Activated B cell treated with CpG ODN at 0.5 μM for 24 hours (primary cell): ENCODE measurements around the gene TFB1M. TPM values are rescaled to one million over a fixed set of nuclear protein-coding genes. Genes with fewer than 3 reads are reported as not detected.
"Not testable (repeated sequence)": the region's sequence is repeated elsewhere in the genome, so short reads cannot be mapped to it uniquely, and the experiment has no call there.

ENCODE experiments used
- ATAC-seq: fragments of 200-7000 bp; cut with Tn5 transposase; one replicate; pipeline ENCODE4 v1.10.0; 2021; ENCODE audit warnings: low read depth, mild to moderate bottlenecking, moderate library complexity
- CTCF ChIA-PET: fragments of 350-600 bp; sonication (Branson Sonifier 250); formaldehyde crosslinking; loops from one replicate; lab custom pipeline; 2021; ENCODE audit warnings: antibody characterized with exemption; lab: Charles Lee
- POLR2A ChIA-PET: fragments of 350-600 bp; sonication (Branson Sonifier 250); formaldehyde crosslinking; loops from one replicate; lab custom pipeline; 2021; ENCODE audit warnings: antibody characterized with exemption; lab: Charles Lee
- DNase-seq: peaks from one replicate; pipeline ENCODE4 v3.0.0; 2022
- H3K27ac Mint-ChIP-seq: one replicate; pipeline ENCODE4 v1.8.0; 2020; ENCODE audit warnings: mixed read lengths
- H3K27me3 Mint-ChIP-seq: one replicate; pipeline ENCODE4 v1.8.0; 2021; ENCODE audit warnings: mixed read lengths
- H3K36me3 Mint-ChIP-seq: one replicate; pipeline ENCODE4 v1.8.0; 2021; ENCODE audit warnings: low read depth, mixed read lengths
- H3K4me1 Mint-ChIP-seq: one replicate; pipeline ENCODE4 v1.8.0; 2021; ENCODE audit warnings: mixed read lengths
- H3K4me3 Mint-ChIP-seq: one replicate; pipeline ENCODE4 v1.8.0; 2020; ENCODE audit warnings: mild to moderate bottlenecking, mixed read lengths
- H3K9me3 Mint-ChIP-seq: one replicate; pipeline ENCODE4 v1.8.0; 2020; ENCODE audit warnings: mixed read lengths
- CTCF ChIP-seq: fragments of 200-600 bp; IDR thresholded peaks from one replicate; pipeline ENCODE4 v1.8.0; 2022; ENCODE audit warnings: antibody characterized with exemption, mild to moderate bottlenecking
- intact Hi-C: fragments of 100-400 bp; cut with micrococcal nuclease; formaldehyde crosslinking; loops from one replicate; pipeline ENCODE4 v1.15.1; 2024
- total RNA-seq: library from RNA; stranded (reverse); gene quantifications from 2 replicates; pipeline ENCODE4 v1.2.3, GENCODE V29; 2022

TFB1M gene
- total RNA-seq = 35.2 and 41.5 TPM in 2 replicates

- TF ChIP-seq CTCF = no peak
- ATAC-seq (peak; percentile 94), DNase-seq (peak; percentile 90)
- H3K9me3 Mint-ChIP-seq = no peaks in the 10 kb centered on the region
- H3K4me3 Mint-ChIP-seq = peak within 1 kb of the TSS; percentile 97
- POLR2A ChIA-PET = interaction anchor here (0.6 to 1.5 kb wide), 7 partner anchors 27 to 1732 kb away, joined by 3 to 6 read pairs (median 3); no protein-coding TSS in a partner anchor
- peak within 1 kb of the TSS; percentile 93 for H3K27ac Mint-ChIP-seq
- intact Hi-C loops = loop anchor here (1.0 to 10.0 kb wide), 9 partner anchors 104 to 1707 kb away; partner anchors contain the start of gene SCAF8
- H3K4me1 Mint-ChIP-seq = peaks cover 28% of the 10 kb centered on the region
- H3K27me3 Mint-ChIP-seq = no peaks in the 10 kb centered on the region
- H3K36me3 Mint-ChIP-seq = peaks cover 41% of the 10 kb centered on the region
- CTCF ChIA-PET = interaction anchor here (1.0 kb wide), 1 partner anchor 15 kb away, joined by 3 read pairs; no protein-coding TSS in a partner anchor
Measured at GRCh38 chr6:155314092-155314772, at the start of gene TFB1M. Gene TFB1M (minus strand): TSS chr6:155314484. CDS start chr6:155314428, 56 bp downstream.

GRCh38 chr6:155364021-155364420, 49.7 kb upstream of the TFB1M start:
- H3K27ac Mint-ChIP-seq, POLR2A ChIA-PET, H3K36me3 Mint-ChIP-seq, DNase-seq, ATAC-seq, H3K27me3 Mint-ChIP-seq, H3K9me3 Mint-ChIP-seq, intact Hi-C loops, H3K4me3 Mint-ChIP-seq, H3K4me1 Mint-ChIP-seq: not testable (repeated sequence)
- CTCF ChIA-PET = interaction anchor here (1.1 kb wide), 1 partner anchor 54 kb away, joined by 5 read pairs; no protein-coding TSS in a partner anchor

GRCh38 chr6:155362968-155363632, 48.8 kb upstream of the TFB1M start:
- H3K4me1 Mint-ChIP-seq, H3K36me3 Mint-ChIP-seq, H3K27ac Mint-ChIP-seq, ATAC-seq, H3K9me3 Mint-ChIP-seq, CTCF ChIA-PET, H3K27me3 Mint-ChIP-seq, intact Hi-C loops, DNase-seq, H3K4me3 Mint-ChIP-seq: not testable (repeated sequence)
- POLR2A ChIA-PET = interaction anchor here (0.6 kb wide), 1 partner anchor 55 kb away, joined by 7 read pairs; no protein-coding TSS in a partner anchor

GRCh38 chr6:155354167-155354566, 39.9 kb upstream of the TFB1M start:
- ATAC-seq = no peak
- TF ChIP-seq CTCF = no peak
- no peak overlapping the region for H3K27ac Mint-ChIP-seq
- POLR2A ChIA-PET = no interaction called here
- peaks cover 13% of the 10 kb centered on the region for H3K9me3 Mint-ChIP-seq
- H3K27me3 Mint-ChIP-seq = peaks cover 2% of the 10 kb centered on the region
- H3K4me1 Mint-ChIP-seq = peaks cover 22% of the 10 kb centered on the region
- no peak for DNase-seq
- H3K36me3 Mint-ChIP-seq = peaks cover 6% of the 10 kb centered on the region
- intact Hi-C loops = no loop called here
- CTCF ChIA-PET = no interaction called here
- no peak overlapping the region for H3K4me3 Mint-ChIP-seq

- no peak overlapping the region for H3K4me3 Mint-ChIP-seq
- intact Hi-C loops = no loop called here
- H3K27me3 Mint-ChIP-seq = peaks cover 2% of the 10 kb centered on the region
- peaks cover 6% of the 10 kb centered on the region for H3K36me3 Mint-ChIP-seq
- no peak for TF ChIP-seq CTCF
- peaks cover 23% of the 10 kb centered on the region for H3K4me1 Mint-ChIP-seq
- H3K27ac Mint-ChIP-seq = no peak overlapping the region
- CTCF ChIA-PET = no interaction called here
- DNase-seq (no peak), ATAC-seq (no peak)
- POLR2A ChIA-PET = no interaction called here
- H3K9me3 Mint-ChIP-seq = peaks cover 19% of the 10 kb centered on the region
Measured at GRCh38 chr6:155352811-155353210, 38.5 kb upstream of the TFB1M start.

GRCh38 chr6:155352130-155352420, 37.8 kb upstream of the TFB1M start:
- Mint-ChIP-seq H3K36me3 (peaks cover 7% of the 10 kb centered on the region), H3K27me3 (peaks cover 2% of the 10 kb centered on the region), H3K9me3 (peaks cover 23% of the 10 kb centered on the region), H3K4me3 (no peak overlapping the region), H3K27ac (no peak overlapping the region), H3K4me1 (peaks cover 23% of the 10 kb centered on the region)
- CTCF ChIA-PET = no interaction called here
- intact Hi-C loops = no loop called here
- ATAC-seq (no peak), DNase-seq (no peak)
- TF ChIP-seq CTCF = no peak
- POLR2A ChIA-PET = no interaction called here
